Measurements from ENCODE around the gene ST3GAL2.

ST3GAL2 gene

DNA sequence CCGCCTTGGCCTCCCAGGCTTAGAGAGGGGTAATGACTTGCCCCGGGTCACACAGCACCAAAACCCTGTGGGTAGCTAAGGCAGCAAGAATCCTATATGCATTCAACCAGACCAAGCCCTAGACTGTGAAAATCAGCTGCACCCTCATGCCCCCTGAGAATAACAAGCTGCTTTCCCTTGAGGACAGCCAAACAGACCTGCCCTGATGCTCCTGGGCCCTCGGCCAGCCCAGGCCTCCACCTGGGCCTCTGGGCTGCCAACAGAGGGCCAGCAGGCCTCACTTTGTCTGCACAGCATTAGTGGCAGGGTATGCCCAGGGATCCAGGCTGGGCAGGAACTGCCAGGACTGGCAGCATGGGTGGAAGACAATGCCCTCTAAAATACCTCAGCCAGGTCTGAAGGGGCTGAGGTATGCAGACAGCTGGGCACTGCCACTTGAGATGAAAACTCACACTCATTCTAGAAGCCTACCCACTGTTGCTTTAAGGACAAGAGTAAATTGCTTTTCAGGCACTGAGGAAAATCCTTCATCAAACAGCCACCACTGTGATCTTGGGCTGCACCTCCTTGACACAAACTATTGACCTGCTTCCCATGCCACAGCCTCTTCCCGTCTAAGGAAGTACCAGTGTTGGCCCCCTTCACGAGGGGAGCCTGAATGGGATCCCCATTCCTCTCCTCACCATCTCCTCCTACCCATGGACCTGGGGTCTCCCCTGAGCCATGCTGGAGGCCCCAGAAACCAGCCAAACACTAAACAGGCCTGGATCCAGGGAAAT is 8.8 kb downstream of the ST3GAL2 start:
- Mint-ChIP-seq H3K9me3 (no peaks in the 10 kb centered on the region), H3K4me3 (peak overlapping the region; percentile 67), H3K27me3 (ENCODE audit: low read depth, poor library complexity) (no peaks in the 10 kb centered on the region), H3K4me1 (peaks cover 89% of the 10 kb centered on the region), H3K36me3 (ENCODE audit: low read depth) (peaks cover 22% of the 10 kb centered on the region), H3K27ac (peak overlapping the region; percentile 99)
- TF ChIP-seq, protein P1, sequence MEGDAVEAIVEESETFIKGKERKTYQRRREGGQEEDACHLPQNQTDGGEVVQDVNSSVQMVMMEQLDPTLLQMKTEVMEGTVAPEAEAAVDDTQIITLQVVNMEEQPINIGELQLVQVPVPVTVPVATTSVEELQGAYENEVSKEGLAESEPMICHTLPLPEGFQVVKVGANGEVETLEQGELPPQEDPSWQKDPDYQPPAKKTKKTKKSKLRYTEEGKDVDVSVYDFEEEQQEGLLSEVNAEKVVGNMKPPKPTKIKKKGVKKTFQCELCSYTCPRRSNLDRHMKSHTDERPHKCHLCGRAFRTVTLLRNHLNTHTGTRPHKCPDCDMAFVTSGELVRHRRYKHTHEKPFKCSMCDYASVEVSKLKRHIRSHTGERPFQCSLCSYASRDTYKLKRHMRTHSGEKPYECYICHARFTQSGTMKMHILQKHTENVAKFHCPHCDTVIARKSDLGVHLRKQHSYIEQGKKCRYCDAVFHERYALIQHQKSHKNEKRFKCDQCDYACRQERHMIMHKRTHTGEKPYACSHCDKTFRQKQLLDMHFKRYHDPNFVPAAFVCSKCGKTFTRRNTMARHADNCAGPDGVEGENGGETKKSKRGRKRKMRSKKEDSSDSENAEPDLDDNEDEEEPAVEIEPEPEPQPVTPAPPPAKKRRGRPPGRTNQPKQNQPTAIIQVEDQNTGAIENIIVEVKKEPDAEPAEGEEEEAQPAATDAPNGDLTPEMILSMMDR (IDR thresholded peaks at IDR 0.05) = no peak
- DNase-seq = no peak

DNA sequence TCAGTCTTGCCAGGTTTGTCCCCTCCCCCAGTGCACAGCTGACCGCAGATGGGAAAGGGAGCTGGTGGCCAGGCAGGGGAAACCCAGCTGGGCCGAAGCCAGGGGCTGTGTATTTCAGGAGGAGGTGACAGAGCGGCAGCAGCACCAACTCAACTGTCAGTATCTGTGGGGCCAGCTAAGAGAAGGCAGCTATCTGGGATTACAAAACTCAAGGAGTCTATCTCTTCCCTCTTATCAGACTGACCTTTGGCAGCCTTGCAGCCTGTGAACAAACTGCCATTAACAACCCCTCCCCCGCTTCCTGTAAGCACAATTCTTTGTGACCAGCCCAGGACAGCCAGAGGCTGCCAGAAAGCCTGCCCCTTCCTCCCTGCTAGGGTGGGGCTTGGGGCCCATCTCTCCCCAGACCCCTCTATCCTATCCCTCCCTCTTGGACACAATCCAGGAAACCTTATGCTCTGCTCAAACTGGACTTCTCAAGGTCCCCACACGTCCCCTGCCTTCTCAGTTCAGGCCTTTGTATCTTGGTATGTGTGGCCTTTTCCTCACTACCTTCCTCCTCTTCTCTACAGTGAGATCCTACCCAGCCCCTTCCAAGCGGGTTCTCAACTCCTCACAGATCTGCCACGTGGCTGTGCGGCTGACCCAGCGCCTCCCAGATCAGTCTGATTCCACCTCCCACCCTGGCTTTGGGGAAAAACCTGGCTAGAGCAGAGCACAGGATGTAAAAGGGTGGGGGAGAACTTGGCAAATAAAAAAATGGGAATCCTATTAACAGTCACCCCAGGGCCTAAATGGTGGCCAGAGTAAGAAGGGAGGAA is 10.5 kb downstream of the ST3GAL2 start:
- Mint-ChIP-seq H3K27ac (peak overlapping the region; percentile 96), H3K36me3 (ENCODE audit: low read depth) (peaks cover 9% of the 10 kb centered on the region), H3K4me1 (peaks cover 80% of the 10 kb centered on the region), H3K4me3 (peak overlapping the region; percentile 63), H3K9me3 (no peaks in the 10 kb centered on the region), H3K27me3 (ENCODE audit: low read depth, poor library complexity) (no peaks in the 10 kb centered on the region)
- TF ChIP-seq, protein P1 (IDR thresholded peaks at IDR 0.05) = no peak
- peak; percentile 49 for DNase-seq

DNA sequence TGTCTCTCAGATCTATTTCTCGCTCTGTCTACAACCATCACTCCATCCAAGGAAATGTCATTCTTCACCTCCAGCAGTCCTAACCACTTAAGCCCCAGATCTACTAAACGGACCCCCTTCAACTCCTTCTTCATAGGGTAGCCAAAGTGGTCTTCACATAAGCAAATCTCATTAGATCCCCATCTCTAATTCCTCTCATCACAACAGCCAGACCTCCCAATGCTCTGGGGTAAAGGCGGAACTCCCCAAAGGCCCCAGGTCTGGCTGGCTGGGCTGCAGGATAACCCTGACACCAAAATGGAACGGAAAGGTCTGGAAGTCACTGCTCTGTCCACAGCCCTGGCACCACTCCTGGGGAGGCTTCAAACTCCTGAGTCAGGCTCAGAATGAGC is 11.1 kb downstream of the ST3GAL2 start:
- H3K27ac Mint-ChIP-seq = peak overlapping the region; percentile 96
- TF ChIP-seq, protein P1 (IDR thresholded peaks at IDR 0.05) = no peak
- DNase-seq = no peak
- peaks cover 12% of the 10 kb centered on the region for H3K36me3 Mint-ChIP-seq (ENCODE audit: low read depth)
- no peaks in the 10 kb centered on the region for H3K9me3 Mint-ChIP-seq
- peak overlapping the region; percentile 63 for H3K4me3 Mint-ChIP-seq
- H3K4me1 Mint-ChIP-seq = peaks cover 80% of the 10 kb centered on the region
- no peaks in the 10 kb centered on the region for H3K27me3 Mint-ChIP-seq (ENCODE audit: low read depth, poor library complexity)

DNA sequence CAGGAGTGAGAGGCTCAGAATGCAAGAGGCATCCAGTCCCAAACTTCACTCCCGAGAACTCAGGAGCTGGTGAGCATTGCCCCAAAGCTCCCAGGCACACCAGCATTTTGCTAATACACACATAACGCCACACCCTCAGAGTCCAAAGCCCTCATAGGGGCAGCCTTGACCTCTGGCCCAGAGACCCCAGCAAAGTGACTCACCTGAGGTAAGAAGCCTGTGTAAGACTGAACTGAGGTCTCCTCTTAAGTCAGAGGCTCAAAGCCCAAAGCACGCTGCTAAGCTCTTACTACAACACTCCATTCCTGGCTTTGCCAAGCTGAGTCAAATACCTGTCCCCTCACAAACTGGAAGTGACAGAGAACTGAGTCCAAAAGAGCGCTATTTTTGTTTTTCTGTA is 16.4 kb downstream of the ST3GAL2 start:
- H3K4me1 Mint-ChIP-seq = peaks cover 84% of the 10 kb centered on the region
- peak overlapping the region; percentile 94 for H3K27ac Mint-ChIP-seq
- H3K36me3 Mint-ChIP-seq (ENCODE audit: low read depth) = peaks cover 16% of the 10 kb centered on the region
- TF ChIP-seq, protein P1 (IDR thresholded peaks at IDR 0.05) = no peak
- H3K4me3 Mint-ChIP-seq = no peak overlapping the region
- H3K27me3 Mint-ChIP-seq (ENCODE audit: low read depth, poor library complexity) = no peaks in the 10 kb centered on the region
- no peaks in the 10 kb centered on the region for H3K9me3 Mint-ChIP-seq
- no peak for DNase-seq

DNA sequence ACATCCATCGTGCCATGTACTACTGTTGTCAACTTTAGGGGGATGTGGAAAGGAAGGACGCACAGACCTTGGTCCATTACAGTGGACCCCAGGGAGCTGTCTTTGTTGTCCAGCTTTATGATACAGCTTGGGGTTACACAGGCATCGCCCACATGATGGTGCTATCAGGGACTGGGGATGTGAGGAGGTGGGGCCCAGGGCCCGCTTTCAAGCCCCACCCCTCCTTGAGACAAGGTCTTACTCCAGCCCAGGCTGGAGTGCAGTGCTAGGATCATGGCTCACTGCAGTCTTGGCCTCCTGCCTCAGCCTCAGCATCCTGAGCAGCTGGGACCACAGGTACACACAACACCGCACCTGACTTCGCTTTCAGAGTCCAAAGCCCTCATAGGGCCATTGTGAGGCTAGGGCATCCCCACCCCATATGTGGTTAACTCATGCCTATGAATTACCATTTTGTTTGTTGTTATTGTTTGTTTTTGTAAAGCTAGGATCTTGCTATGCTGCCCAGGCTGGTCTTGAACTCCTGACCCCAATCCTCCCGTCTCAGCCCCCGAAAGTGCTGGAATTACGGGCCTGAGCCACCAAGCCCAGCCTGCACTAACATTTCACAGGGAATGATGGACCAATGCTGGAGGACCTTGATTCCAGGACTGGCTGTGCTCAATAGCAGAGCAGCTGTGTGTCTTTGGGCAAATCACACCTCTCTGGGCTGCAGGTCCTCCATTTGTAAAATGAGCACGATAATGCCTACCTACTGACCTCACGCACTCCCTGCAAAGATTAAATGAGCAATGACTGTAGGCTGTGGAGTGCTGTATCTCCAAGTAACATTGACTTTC is 17.2 kb downstream of the ST3GAL2 start:
- DNase-seq = no peak
- TF ChIP-seq, protein P1 (IDR thresholded peaks at IDR 0.05) = no peak
- peaks cover 84% of the 10 kb centered on the region for H3K4me1 Mint-ChIP-seq
- H3K9me3 Mint-ChIP-seq = no peaks in the 10 kb centered on the region
- H3K36me3 Mint-ChIP-seq (ENCODE audit: low read depth) = peaks cover 14% of the 10 kb centered on the region
- no peak overlapping the region for H3K4me3 Mint-ChIP-seq
- no peaks in the 10 kb centered on the region for H3K27me3 Mint-ChIP-seq (ENCODE audit: low read depth, poor library complexity)
- peak overlapping the region; percentile 94 for H3K27ac Mint-ChIP-seq
